CD14-positive monocyte (primary cell): ENCODE data around the gene VPS8. TPM values are rescaled to one million over a fixed set of nuclear protein-coding genes. Genes with fewer than 3 reads are reported as not detected.

Experiments used
- DNase-seq, 3 donors: peaks; one replicate each; pipeline ENCODE4 v3.0.0-alpha.2; 2011 to 2022
- H2AFZ ChIP-seq: 2 replicates; pipeline ENCODE4 v1.6.0; 2012; ENCODE audit warnings: mild to moderate bottlenecking, low read depth, low read length, inconsistent platforms; ENCODE audit not compliant: insufficient read depth, poor library complexity, severe bottlenecking
- H3K27ac ChIP-seq, 2 donors: 1 replicate in 1 of 2; 2 replicates in 1 of 2; pipeline ENCODE4 v1.5.1; 2012 to 2013; ENCODE audit warnings: low read length in 2 of 2, control low read depth in 1 of 2, inconsistent platforms in 1 of 2, low read depth in 1 of 2, mild to moderate bottlenecking in 1 of 2
- H3K27me3 ChIP-seq, 2 donors: one replicate each; pipeline versions ENCODE4 v1.6.0 to v1.6.1; 2011 to 2013; ENCODE audit warnings: low read length in 2 of 2; ENCODE audit not compliant: control insufficient read depth in 2 of 2, insufficient read depth in 2 of 2
- H3K36me3 ChIP-seq, 2 donors: replicated peaks in 1 of 2; 1 replicate in 1 of 2; 2 replicates in 1 of 2; pipeline versions ENCODE4 v1.5.1 to v1.6.1; 2012 to 2013; ENCODE audit warnings: low read length in 2 of 2, control low read depth in 1 of 2, inconsistent platforms in 1 of 2, mild to moderate bottlenecking in 1 of 2; ENCODE audit not compliant: insufficient read depth in 2 of 2, control insufficient read depth in 1 of 2
- H3K4me1 ChIP-seq, 2 donors: 1 replicate in 1 of 2; 2 replicates in 1 of 2; pipeline versions ENCODE4 v1.5.1 to v1.6.1; 2012 to 2013; ENCODE audit warnings: low read length in 2 of 2, control low read depth in 1 of 2, inconsistent platforms in 1 of 2, mild to moderate bottlenecking in 1 of 2, moderate library complexity in 1 of 2; ENCODE audit not compliant: insufficient read depth in 2 of 2, control insufficient read depth in 1 of 2
- H3K4me2 ChIP-seq: replicated peaks from 2 replicates; pipeline ENCODE3; 2012; ENCODE audit warnings: low read length, moderate library complexity, mild to moderate bottlenecking; ENCODE audit not compliant: poor library complexity, severe bottlenecking; ENCODE audit errors: extremely low read depth
- H3K4me3 ChIP-seq, 3 experiments: fragments of 200-600 bp in 1 of 3; sonication (generic) in 1 of 3; replicated peaks in 1 of 3; 1 replicate in 2 of 3; 2 replicates in 1 of 3; pipeline ENCODE4 v1.5.1; 2011 to 2013; ENCODE audit warnings: low read length in 3 of 3, mild to moderate bottlenecking in 3 of 3, control low read depth in 2 of 3, low read depth in 2 of 3, inconsistent platforms in 1 of 3, moderate library complexity in 1 of 3
- H3K79me2 ChIP-seq: 2 replicates; pipeline ENCODE4 v1.6.0; 2012; ENCODE audit warnings: mild to moderate bottlenecking, control low read depth, inconsistent platforms, low read length, moderate library complexity; ENCODE audit not compliant: insufficient read depth
- H3K9ac ChIP-seq: 2 replicates; pipeline ENCODE4 v1.6.0; 2017; ENCODE audit warnings: low read length, mild to moderate bottlenecking; ENCODE audit not compliant: insufficient read depth, poor library complexity, severe bottlenecking
- H3K9me3 ChIP-seq, 2 donors: replicated peaks in 1 of 2; 1 replicate in 1 of 2; 2 replicates in 1 of 2; pipeline versions ENCODE4 v1.5.1 to v1.6.1; 2012 to 2013; ENCODE audit warnings: low read length in 2 of 2, control low read depth in 1 of 2; ENCODE audit not compliant: control insufficient read depth in 1 of 2, insufficient read depth in 1 of 2
- H4K20me1 ChIP-seq: 2 replicates; pipeline ENCODE4 v1.6.0; 2012; ENCODE audit warnings: mild to moderate bottlenecking, low read length, control low read depth, moderate library complexity; ENCODE audit not compliant: insufficient read depth
- H3K27ac Mint-ChIP-seq, 7 donors: one replicate each; pipeline ENCODE4 v1.8.0; 2020; ENCODE audit warnings: mild to moderate bottlenecking in 7 of 7, mixed read lengths in 7 of 7, moderate library complexity in 6 of 7, inconsistent platforms in 2 of 7
- H3K27me3 Mint-ChIP-seq, 3 donors: one replicate each; pipeline ENCODE4 v1.8.0; 2021 to 2022; ENCODE audit warnings: low read depth in 3 of 3, mild to moderate bottlenecking in 3 of 3, mixed read lengths in 3 of 3, moderate library complexity in 3 of 3, inconsistent platforms in 1 of 3
- H3K36me3 Mint-ChIP-seq, 2 donors: one replicate each; pipeline ENCODE4 v1.8.0; 2020; ENCODE audit warnings: mixed read lengths in 2 of 2, inconsistent platforms in 1 of 2, mild to moderate bottlenecking in 1 of 2
- H3K4me1 Mint-ChIP-seq: one replicate; pipeline ENCODE4 v1.8.0; 2020; ENCODE audit warnings: mild to moderate bottlenecking, mixed read lengths
- H3K4me3 Mint-ChIP-seq, 2 donors: one replicate each; pipeline ENCODE4 v1.8.0; 2020; ENCODE audit warnings: mild to moderate bottlenecking in 2 of 2, mixed read lengths in 2 of 2, moderate library complexity in 1 of 2
- H3K9me3 Mint-ChIP-seq, 7 donors: one replicate each; pipeline ENCODE4 v1.8.0; 2020 to 2022; ENCODE audit warnings: mixed read lengths in 7 of 7, mild to moderate bottlenecking in 6 of 7, moderate library complexity in 6 of 7, inconsistent platforms in 2 of 7
- WGBS: methylation state at CpG from one replicate; pipeline ENCODE4 v1.1.5; 2013; ENCODE audit warnings: missing lambda C conversion rate; ENCODE audit not compliant: insufficient coverage; 5-methylcytosine and 5-hydroxymethylcytosine counted together
- intact Hi-C, 2 donors: fragments of 100-400 bp; cut with micrococcal nuclease; formaldehyde crosslinking; loops; one replicate each; pipeline versions ENCODE4 v1.15.0 to v1.15.1; 2023
- polyA plus RNA-seq, 3 donors: library from polyadenylated mRNA; depleted of rRNA in 1 of 3; unstranded in 2 of 3; stranded (reverse) in 1 of 3; fragments of 300-500 nt in 2 of 3; fragments of >200 nt in 1 of 3; fragmentation: Illumina TruSeq in 2 of 3; gene quantifications; 1 replicate in 2 of 3; 2 replicates in 1 of 3; pipeline ENCODE4 v1.2.3, GENCODE V29; 2012 to 2021
- TF ChIP-seq, protein P1 (sequence below): fragments of 200-600 bp; IDR thresholded peaks from one replicate; pipeline ENCODE4 v1.8.0; 2022; ENCODE audit warnings: antibody characterized with exemption, mild to moderate bottlenecking

VPS8 gene
- polyA plus RNA-seq, 3 donors: 22.0 to 42.3 (median 29.2) TPM

DNA sequence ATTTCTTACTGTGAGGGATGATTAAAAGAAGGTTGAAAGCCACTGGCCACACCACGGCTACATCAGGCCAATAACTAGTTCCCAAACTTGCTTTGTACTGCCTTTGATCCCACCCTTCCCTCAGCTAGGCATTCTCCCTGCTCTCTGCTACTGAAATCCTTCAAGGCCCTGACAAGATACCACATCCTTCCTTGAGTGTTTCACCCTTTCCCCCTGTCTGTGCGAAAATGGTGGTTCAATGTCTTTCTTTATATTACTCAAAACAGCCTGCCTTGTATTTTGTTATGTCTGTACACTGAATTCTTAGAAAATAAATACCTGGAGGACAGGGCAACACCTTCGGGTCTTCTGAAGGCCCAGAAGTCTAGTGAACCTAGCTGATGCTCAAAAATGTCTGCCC, 932 bp upstream of the VPS8 start:
- Mint-ChIP-seq H3K27ac (peak overlapping the region in 1 of 7 donors; percentile 84), H3K4me1 (peaks cover 53% of the 10 kb centered on the region), H3K36me3 (peaks cover 5 to 7% of the 10 kb centered on the region in 2 donors), H3K9me3 (no peaks in the 10 kb centered on the region), H3K4me3 (no peak overlapping the region), H3K27me3 (no peaks in the 10 kb centered on the region)
- no peak overlapping the region for H3K27ac ChIP-seq
- 80% methylated on average over 2 of the region's 3 CpGs for WGBS
- H3K36me3 ChIP-seq: peaks cover 0 to 4% of the 10 kb centered on the region in 2 donors
- peaks cover 40% of the 10 kb centered on the region for H3K79me2 ChIP-seq
- DNase-seq: no peak
- intact Hi-C loops: loop anchor here in 1 of 2 donors (10.0 kb wide), 1 partner anchor 474 kb away; no protein-coding TSS in a partner anchor
- TF ChIP-seq, protein P1, sequence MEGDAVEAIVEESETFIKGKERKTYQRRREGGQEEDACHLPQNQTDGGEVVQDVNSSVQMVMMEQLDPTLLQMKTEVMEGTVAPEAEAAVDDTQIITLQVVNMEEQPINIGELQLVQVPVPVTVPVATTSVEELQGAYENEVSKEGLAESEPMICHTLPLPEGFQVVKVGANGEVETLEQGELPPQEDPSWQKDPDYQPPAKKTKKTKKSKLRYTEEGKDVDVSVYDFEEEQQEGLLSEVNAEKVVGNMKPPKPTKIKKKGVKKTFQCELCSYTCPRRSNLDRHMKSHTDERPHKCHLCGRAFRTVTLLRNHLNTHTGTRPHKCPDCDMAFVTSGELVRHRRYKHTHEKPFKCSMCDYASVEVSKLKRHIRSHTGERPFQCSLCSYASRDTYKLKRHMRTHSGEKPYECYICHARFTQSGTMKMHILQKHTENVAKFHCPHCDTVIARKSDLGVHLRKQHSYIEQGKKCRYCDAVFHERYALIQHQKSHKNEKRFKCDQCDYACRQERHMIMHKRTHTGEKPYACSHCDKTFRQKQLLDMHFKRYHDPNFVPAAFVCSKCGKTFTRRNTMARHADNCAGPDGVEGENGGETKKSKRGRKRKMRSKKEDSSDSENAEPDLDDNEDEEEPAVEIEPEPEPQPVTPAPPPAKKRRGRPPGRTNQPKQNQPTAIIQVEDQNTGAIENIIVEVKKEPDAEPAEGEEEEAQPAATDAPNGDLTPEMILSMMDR: no peak
- peak overlapping the region; percentile 99 for H3K4me2 ChIP-seq
- H3K27me3 ChIP-seq: no peaks in the 10 kb centered on the region
- peaks cover 30% of the 10 kb centered on the region for H4K20me1 ChIP-seq
- peak overlapping the region; percentile 36 for H2AFZ ChIP-seq
- no peak overlapping the region for H3K9ac ChIP-seq
- H3K4me1 ChIP-seq: peaks cover 48 to 64% of the 10 kb centered on the region in 2 donors
- H3K4me3 ChIP-seq: no peak overlapping the region
- H3K9me3 ChIP-seq: no peaks in the 10 kb centered on the region

DNA sequence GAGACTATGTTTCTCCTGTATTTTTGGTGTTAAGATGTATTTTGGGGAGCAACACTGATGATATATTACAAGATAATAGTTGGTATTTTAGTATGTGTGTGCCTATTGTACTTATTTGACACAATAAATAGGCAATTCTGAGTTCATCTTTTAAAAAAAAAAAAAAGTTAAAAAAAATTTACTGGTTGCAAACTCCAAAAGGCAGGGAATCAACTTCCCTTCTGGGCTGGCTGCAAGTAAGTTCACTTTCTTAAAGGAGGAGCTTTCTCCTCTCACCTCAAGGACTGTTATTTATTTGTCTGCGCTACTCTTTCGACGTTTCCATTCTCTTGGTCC, 335 bp upstream of the VPS8 start:
- Histone ChIP-seq H3K36me3 (peaks cover 0 to 10% of the 10 kb centered on the region in 2 donors), H3K4me2 (peak overlapping the region; percentile 99), H2AFZ (peak overlapping the region; percentile 96), H3K9ac (no peak overlapping the region), H3K9me3 (no peaks in the 10 kb centered on the region), H3K4me1 (peaks cover 42 to 58% of the 10 kb centered on the region in 2 donors), H3K79me2 (peaks cover 44% of the 10 kb centered on the region), H3K27ac (peak overlapping the region in 1 of 2 donors; percentile 87), H3K27me3 (no peaks in the 10 kb centered on the region), H4K20me1 (peaks cover 36% of the 10 kb centered on the region), H3K4me3 (peak overlapping the region; percentile 79 to 91 (median 80))
- TF ChIP-seq, protein P1: no peak
- peaks cover 11 to 13% of the 10 kb centered on the region in 2 donors for H3K36me3 Mint-ChIP-seq
- intact Hi-C loops: loop anchor here in 1 of 2 donors (10.0 kb wide), 1 partner anchor 473 kb away; no protein-coding TSS in a partner anchor
- H3K9me3 Mint-ChIP-seq: no peaks in the 10 kb centered on the region
- H3K27me3 Mint-ChIP-seq: no peaks in the 10 kb centered on the region
- peaks cover 47% of the 10 kb centered on the region for H3K4me1 Mint-ChIP-seq
- H3K4me3 Mint-ChIP-seq: peak overlapping the region; percentile 93 to 99
- 0% methylated on average over 2 of the region's 3 CpGs for WGBS
- peak overlapping the region; percentile 89 to 98 (median 96) for H3K27ac Mint-ChIP-seq
- DNase-seq: no peak
